ENCODE data around the gene SRI.
"Not testable (repeated sequence)": the region's sequence is repeated elsewhere in the genome, so short reads cannot be mapped to it uniquely, and the experiment has no call there.

SRI gene, protein sequence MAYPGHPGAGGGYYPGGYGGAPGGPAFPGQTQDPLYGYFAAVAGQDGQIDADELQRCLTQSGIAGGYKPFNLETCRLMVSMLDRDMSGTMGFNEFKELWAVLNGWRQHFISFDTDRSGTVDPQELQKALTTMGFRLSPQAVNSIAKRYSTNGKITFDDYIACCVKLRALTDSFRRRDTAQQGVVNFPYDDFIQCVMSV

GRCh38 chr7:88219781-88220747, at the start of gene SRI:
SRI (minus strand) TSS chr7:88220038; CDS start chr7:88220026, 12 bp downstream.
- peak; percentile 41 for DNase-seq

GRCh38 chr7:88269586-88269985, 49.7 kb upstream of the SRI start:
- DNase-seq = no peak

- DNase-seq = no peak
Observed at GRCh38 chr7:88268858-88269257, 49.0 kb upstream of the SRI start.

GRCh38 chr7:88268051-88268450, 48.2 kb upstream of the SRI start:
- no peak for DNase-seq

DNA sequence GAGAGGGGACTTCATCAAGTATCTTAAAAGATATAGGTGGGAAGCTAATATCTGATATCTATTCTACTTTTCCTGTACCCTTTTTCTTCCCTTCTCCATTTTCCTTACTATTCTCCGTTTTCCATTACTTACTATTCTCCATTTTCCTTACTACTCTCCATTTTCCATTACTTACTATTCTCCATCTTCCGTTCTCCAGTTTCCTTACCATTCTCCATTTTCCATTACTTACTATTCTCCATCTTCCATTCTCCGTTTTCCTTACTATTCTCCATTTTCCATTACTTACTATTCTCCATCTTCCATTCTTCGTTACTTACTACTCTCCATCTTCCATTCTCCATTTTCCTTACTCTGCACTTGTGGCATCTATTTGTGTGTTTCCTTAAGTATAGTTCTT, 47.6 kb upstream of the SRI start:
- no peak for DNase-seq

DNA sequence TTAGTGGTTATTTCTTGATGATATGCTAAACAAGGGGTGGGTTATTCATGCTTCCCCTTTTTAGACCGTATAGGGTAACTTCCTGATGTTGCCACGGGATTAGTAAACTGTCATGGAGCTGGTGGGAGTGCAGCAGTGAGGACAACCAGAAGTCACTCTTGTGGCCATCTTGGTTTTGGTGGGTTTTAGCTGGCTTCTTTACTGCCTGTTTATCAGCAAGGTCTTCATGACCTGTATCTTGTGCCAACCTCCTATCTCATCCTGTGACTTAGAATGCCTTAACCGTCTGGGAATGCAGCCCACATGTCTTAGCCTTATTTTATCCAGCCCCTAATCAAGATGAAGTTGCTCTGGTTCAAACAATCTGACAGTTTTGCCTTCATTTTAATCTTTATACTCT, 45.1 kb upstream of the SRI start:
- DNase-seq = not testable (repeated sequence)

GRCh38 chr7:88262562-88262961, 42.7 kb upstream of the SRI start:
- DNase-seq = no peak

GRCh38 chr7:88260719-88261118, 40.9 kb upstream of the SRI start:
- no peak for DNase-seq

DNA sequence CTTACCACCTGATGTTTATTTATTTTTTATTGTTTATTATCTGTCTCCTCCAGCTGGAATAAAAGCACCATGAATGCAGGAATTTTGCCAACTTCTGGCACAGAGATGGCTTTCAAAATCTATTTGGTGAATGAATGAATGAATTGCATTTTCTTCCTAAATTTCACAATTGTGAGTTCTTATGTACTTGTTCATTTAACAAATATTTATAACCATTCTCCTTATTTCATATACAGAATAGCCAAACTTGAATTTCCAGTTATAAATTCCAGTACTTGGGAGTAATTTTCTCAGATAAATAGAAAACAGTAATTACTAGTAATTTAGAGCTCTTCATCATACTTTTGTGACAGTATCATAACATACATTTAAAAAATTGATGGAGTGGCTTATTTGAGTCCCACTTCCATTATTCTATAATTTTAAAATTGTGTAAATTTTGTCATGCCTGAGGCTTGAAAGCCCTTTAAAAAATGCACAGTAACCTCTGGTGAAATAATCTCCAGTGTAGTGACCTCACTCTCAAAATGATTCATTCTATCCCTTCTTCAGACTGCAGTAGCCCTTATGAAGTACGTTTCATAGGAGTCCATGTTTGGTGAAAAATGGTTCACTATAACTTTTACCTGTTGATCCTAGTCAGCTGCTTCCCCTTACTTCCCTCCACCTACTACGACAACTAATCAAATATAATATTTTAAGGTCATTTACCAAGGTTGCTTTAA, 40.0 kb upstream of the SRI start:
- DNase-seq = no peak

DNA sequence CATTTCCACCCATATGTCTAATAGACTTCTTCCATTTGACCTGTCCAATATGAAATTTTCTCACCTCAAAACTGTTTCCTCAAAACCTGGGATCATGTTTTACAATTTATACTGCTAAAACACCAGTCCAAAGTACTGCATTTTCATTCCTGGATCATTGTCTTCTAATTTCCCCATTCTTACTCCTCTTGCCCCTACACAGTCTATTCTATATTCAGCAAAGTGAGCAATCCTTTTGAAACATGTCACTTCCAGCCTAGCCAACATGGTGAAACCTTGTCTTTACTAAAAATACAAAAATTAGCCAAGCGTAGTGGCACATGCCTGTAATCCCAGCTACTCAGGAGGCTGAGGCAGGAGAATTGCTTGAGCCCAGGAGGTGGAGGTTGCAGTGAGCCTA, 38.5 kb upstream of the SRI start:
- DNase-seq = not testable (repeated sequence)

DNA sequence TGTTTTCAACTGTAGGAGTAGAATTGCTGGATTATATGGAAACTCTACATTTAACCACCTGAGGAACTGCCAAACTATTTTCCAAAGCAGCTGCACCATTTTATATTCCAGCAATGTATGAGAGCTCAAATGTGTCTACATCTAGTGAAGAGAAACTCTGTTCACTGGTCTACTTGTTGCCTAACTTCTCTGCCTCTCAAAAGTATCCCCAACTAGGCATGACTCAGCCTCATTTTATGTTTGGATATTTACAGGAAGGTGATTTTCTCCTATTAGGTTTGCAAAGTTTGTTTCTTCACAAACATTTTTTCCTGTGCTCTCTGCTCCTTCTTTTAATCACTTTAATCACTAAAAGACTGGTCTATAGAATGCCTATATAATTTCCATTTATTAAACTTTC, 37.1 kb upstream of the SRI start:
- no peak for DNase-seq

DNA sequence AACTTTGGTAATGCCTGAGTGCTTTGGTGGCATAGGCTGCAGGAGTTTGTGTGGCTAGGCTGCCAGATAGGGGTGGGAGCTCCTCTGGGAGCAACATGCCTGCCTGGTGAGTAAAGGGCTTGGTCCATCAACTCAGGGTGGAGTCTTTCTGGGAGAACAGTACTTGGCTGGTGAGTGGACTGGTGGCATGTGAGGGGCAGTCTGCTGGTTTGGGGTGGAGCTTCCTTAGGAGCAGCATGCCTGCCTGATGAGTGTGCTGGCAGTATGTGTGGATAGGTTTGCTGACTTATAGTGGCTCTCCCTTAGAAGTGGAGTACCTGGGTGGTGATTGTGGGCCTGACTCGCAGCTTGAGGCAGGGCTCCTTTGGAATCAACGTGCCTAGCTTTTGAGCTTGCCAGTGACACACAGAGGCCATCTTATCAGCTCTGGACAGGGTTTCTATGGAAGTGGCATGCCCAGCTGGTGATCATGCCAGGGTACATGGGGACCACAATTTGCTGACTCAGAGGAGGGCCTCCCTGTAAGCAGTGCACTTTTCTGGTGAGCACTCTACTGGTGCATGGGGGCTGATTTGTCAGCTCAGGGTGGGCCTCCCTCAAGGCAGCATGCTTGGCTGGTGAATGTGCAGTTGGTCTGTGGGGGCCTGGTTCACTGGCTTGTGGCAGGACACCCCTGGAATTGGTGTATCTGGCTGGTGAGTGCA, 35.0 kb upstream of the SRI start:
- DNase-seq = no peak

DNA sequence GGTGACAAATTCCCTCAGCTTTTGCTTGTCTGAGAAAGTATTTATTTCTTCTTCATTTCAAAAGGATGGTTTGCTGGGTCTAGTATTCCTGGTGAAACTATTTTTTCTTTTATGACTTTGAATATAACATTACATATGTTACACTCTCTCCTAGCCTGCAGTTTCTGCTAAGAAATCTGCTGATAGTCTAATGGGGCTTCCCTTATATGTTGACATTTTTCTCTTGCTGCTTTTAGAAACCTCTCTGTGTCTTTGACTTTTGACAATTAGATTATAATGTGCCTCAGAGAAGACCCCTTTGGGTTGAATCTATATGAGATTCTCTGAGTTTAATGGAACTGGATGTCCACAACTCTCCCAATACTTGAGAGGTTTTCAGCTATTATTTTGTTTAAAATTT, 33.8 kb upstream of the SRI start:
- DNase-seq = no peak

DNA sequence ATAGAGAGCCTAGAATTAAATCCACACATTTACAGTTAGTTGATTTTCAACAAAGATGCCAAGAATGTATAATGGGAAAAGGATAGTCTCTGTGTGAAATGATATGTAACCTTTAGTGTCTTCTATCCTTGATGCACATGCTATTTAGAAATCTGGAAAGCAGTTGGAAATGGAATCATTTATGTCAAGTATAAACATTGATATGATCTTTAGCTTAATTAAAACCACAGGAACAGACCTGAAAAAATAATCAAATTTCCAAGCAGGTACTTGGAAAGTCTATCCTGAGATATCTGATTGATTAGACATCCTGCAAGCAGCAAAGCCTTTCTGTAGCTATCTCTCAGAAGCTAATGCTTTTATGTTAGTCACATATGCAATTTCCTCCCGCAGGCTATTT, 24.4 kb upstream of the SRI start:
- DNase-seq = no peak

GRCh38 chr7:88243345-88243909, 23.6 kb upstream of the SRI start:
- no peak for DNase-seq

DNA sequence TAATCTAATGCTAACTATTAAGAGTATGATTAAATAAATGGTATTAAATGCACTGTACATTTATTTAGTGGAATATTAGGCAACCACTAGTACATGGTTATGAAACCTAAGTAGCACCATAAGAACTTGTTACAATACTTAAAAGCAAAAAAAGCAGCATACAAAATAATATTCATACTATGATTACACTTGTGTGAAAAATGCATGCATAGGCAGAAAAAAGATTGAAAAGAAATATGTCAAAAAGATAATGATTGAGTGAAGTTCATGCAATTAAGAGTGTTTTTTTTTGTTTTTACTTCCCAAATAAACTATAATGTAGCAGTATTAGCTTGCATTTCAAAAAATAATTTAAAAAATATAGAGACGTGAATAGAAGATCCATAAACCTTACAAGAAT, 20.0 kb upstream of the SRI start:
- no peak for DNase-seq

GRCh38 chr7:88233828-88234227, 14.0 kb upstream of the SRI start:
- DNase-seq = no peak

DNA sequence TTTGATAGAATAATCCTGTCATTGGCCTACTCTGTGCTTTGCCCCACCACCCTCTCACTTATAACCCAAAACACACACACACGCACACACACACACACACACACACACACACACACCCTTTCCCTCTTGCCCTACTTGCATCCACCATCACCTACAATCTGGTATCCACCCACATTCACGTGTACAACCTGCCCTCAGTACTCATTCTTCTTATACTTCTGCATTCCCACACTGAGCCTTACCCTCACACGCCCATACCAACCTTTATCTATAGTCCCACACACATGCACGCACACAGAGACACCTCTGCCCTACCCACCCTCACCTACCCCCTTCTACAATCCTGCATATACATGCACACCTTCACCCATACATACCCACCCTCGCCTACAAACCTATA, 10.8 kb upstream of the SRI start:
- DNase-seq = no peak

GRCh38 chr7:88229302-88229995, 9.6 kb upstream of the SRI start:
- DNase-seq = no peak

DNA sequence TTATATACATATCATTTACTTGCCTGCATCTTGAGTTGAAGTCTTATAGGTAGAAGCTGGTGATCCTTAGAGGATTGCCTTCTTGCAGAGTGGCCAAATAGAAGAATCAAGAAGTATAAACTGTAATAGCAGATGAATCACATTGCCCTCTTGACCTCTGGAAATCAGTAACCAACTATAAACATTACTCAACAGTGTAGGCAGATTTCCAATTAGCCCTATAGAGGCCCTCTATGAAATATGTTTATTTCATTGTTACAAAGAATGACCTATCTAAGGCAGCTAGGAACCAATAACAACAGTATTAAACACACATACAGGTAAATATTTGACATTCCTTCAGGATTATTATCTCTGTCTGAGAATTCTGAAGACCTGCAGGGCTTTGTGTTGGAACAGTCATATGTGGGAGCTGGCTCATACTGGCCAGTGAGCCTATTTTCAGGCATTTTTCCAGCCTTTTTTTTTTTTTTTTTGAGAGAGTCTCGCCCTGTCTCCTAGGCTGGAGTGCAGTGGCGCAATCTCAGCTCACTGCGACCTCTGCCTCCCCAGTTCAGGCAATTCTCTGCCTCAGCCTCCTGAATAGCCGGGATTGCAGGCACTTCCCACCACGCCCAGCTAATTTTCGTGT, 7.2 kb upstream of the SRI start:
- DNase-seq = no peak

GRCh38 chr7:88226201-88226600, 6.4 kb upstream of the SRI start:
- DNase-seq = no peak
